SH-SY5Y (cell line): ENCODE results near the gene BBS4.
"Not testable (repeated sequence)": the region's sequence is repeated elsewhere in the genome, so short reads cannot be mapped to it uniquely, and the experiment has no call there.

ENCODE experiments used
- GATA2 ChIP-seq: IDR thresholded peaks from 2 replicates; pipeline ENCODE4 v1.6.1; 2011; ENCODE audit warnings: mild to moderate bottlenecking, low read depth, low read length
- GATA3 ChIP-seq: IDR thresholded peaks from 2 replicates; pipeline ENCODE4 v1.6.1; 2011; ENCODE audit warnings: low read depth, mild to moderate bottlenecking, low read length, moderate library complexity

DNA sequence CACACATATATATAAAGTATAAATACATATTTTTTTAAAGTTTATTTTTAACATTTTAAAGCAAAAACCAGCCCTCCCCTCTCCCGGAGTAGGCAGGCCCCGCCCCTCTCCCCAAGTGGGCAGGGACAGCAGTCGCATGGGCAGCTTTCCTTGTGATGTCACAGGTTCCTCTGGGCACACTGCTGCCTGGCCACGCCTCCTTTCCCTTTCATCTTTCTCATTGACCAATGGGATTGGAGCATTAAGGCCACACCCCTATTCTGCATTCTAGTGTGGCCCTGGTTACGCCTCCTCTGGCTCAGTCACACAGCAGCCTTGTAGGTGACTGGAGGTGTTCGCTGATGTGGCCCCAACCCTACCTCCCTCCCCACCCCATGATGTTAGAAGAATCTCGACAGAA, 31.6 kb upstream of the BBS4 start, which contains the start of gene GOLGA6B:
- not testable (repeated sequence) for TF ChIP-seq GATA3, GATA2
